ENCODE measurements around the gene CHN1.

The CHN1 gene

DNA sequence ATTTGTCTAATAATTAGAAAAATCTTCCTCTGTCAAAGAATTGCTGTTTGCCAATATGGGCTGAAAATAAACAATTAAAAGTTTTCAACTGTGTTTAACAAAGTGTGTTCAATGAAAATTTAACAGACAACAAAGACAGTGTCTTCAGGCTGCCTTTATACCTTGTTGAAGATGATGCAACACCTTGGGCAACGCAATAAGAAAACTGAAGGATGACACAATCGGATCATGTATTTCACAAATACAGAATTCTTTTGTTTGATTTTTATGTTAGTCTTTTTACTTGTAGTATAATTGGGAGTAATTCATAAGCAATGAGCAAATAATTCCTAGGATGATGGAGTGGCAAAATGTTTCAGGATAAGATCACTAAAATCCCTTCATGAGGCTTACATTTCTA lies 27.8 kb downstream of the CHN1 start:
- no peak for DNase-seq (ENCODE audit: low read depth, low spot score)
- TF ChIP-seq, protein P1, sequence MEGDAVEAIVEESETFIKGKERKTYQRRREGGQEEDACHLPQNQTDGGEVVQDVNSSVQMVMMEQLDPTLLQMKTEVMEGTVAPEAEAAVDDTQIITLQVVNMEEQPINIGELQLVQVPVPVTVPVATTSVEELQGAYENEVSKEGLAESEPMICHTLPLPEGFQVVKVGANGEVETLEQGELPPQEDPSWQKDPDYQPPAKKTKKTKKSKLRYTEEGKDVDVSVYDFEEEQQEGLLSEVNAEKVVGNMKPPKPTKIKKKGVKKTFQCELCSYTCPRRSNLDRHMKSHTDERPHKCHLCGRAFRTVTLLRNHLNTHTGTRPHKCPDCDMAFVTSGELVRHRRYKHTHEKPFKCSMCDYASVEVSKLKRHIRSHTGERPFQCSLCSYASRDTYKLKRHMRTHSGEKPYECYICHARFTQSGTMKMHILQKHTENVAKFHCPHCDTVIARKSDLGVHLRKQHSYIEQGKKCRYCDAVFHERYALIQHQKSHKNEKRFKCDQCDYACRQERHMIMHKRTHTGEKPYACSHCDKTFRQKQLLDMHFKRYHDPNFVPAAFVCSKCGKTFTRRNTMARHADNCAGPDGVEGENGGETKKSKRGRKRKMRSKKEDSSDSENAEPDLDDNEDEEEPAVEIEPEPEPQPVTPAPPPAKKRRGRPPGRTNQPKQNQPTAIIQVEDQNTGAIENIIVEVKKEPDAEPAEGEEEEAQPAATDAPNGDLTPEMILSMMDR (IDR thresholded peaks at IDR 0.05; ENCODE audit: insufficient read depth, low read length, missing control alignments), result no peak
- ChIA-PET POLR2A (no interaction called here), CTCF (interaction anchor here (3.3 kb wide), 1 partner anchor 206 kb away, joined by 15 read pairs; no protein-coding TSS in a partner anchor)
- H3K4me3 ChIP-seq (ENCODE audit: low read depth, low read length), result no peak overlapping the region

- POLR2A ChIA-PET, result no interaction called here
- TF ChIP-seq, protein P1 (IDR thresholded peaks at IDR 0.05; ENCODE audit: insufficient read depth, low read length, missing control alignments), result no peak
- H3K4me3 ChIP-seq (ENCODE audit: low read depth, low read length), result no peak overlapping the region
- CTCF ChIA-PET, result interaction anchor here (1.0 to 5.3 kb wide), 6 partner anchors 10 to 274 kb away, joined by 3 to 35 read pairs (median 12); no protein-coding TSS in a partner anchor
- DNase-seq (ENCODE audit: low read depth, low spot score), result no peak
Observed at GRCh38 chr2:174974131-174974530, 31.1 kb downstream of the CHN1 start.

DNA sequence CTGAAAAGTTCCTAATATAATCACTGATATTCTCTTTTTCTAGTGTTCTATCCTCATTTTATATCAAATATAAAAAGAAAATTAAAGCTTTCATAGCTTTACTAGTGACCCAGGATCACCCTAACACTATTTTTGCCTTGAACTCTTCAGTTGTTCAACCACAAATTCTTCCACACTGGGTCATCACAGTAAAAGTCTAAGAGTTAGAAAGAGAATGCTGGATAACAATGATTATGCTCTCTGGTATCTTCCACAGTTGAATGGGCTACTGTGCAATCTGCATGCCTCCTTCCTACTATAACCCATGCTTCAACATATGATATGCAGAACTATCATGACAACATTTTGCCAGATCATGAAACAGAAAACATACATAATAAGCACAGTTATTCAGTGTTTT lies 32.3 kb downstream of the CHN1 start:
- DNase-seq (ENCODE audit: low read depth, low spot score), result peak; percentile 46
- TF ChIP-seq, protein P1 (IDR thresholded peaks at IDR 0.05; ENCODE audit: insufficient read depth, low read length, missing control alignments), result no peak
- ChIA-PET POLR2A (interaction anchor here (0.8 to 1.8 kb wide), 7 partner anchors 21 to 197 kb away, joined by 3 to 8 read pairs (median 5); no protein-coding TSS in a partner anchor), CTCF (interaction anchor here (1.0 to 5.3 kb wide), 7 partner anchors 13 to 273 kb away, joined by 3 to 35 read pairs (median 4); no protein-coding TSS in a partner anchor)
- H3K4me3 ChIP-seq (ENCODE audit: low read depth, low read length), result no peak overlapping the region

DNA sequence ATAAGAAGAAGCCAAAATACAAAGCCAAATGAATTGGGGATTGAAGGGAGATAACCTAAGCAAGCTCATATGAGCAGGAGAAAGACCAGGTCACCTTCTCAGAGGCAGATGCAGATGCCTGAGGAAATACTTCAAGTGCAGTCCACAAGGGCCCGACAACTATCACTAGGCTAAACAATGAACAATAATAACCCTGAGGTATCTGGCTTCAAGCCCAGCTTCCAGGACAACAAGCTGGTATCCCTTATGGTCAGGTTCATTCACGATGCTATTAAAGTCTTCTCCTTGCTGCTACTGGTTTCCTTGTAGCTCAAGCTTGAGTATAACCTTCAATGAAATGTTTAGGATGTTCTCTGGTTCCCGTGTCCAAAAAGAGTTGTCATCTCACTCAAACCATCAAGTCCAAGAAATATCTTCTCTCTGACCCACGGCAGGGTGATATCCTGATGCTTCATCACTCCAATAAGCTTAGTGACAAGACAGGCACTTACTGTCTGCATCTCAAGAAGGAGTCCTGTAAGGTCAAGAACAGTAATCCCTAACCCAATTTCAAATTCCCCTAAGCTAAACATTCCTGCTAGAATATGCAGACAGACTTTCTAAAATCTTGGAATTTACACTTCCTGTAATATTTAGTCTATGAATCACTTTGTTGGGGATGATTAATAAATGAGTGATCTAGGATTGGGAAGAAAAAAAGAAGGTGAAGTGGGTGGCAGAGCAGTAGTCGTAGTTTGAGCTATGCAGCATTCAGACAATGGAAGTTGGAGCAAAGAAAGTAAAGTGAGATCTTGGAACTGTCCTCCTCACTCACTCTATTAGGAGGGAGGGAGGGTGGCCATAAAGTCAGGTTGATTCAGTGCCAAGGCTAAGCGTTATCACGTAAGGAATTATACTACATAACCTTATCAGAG lies 33.1 kb downstream of the CHN1 start:
- no peak overlapping the region for H3K4me3 ChIP-seq (ENCODE audit: low read depth, low read length)
- DNase-seq (ENCODE audit: low read depth, low spot score), result no peak
- TF ChIP-seq, protein P1 (IDR thresholded peaks at IDR 0.05; ENCODE audit: insufficient read depth, low read length, missing control alignments), result no peak
- ChIA-PET POLR2A (interaction anchor here (0.8 to 1.8 kb wide), 8 partner anchors 9 to 197 kb away, joined by 3 to 8 read pairs (median 5); no protein-coding TSS in a partner anchor), CTCF (interaction anchor here (0.7 to 5.3 kb wide), 10 partner anchors 11 to 275 kb away, joined by 3 to 35 read pairs (median 4); no protein-coding TSS in a partner anchor)

- H3K4me3 ChIP-seq (ENCODE audit: low read depth, low read length), result no peak overlapping the region
- ChIA-PET POLR2A (no interaction called here), CTCF (interaction anchor here (1.3 to 5.3 kb wide), 2 partner anchors 15 to 198 kb away, joined by 15 to 35 read pairs; no protein-coding TSS in a partner anchor)
- TF ChIP-seq, protein P1 (IDR thresholded peaks at IDR 0.05; ENCODE audit: insufficient read depth, low read length, missing control alignments), result no peak
- DNase-seq (ENCODE audit: low read depth, low spot score), result no peak
Observed at GRCh38 chr2:174970092-174970491, 35.1 kb downstream of the CHN1 start.
